GM12874 (cell line): ENCODE results near the gene SCML1.

Experiments used
- CTCF ChIP-seq: IDR thresholded peaks from 2 replicates; pipeline ENCODE4 v1.5.1; 2011; ENCODE audit warnings: low read depth, mild to moderate bottlenecking, control low read depth, low read length, moderate library complexity; ENCODE audit not compliant: insufficient read depth

Gene SCML1

GRCh38 chrX:17740137-17741122 lies 3.1 kb downstream of the SCML1 start:
- no peak for TF ChIP-seq CTCF

GRCh38 chrX:17741123-17741511 lies 3.8 kb downstream of the SCML1 start:
- TF ChIP-seq CTCF: no peak

GRCh38 chrX:17743913-17744312 lies 6.6 kb downstream of the SCML1 start:
- TF ChIP-seq CTCF: no peak

GRCh38 chrX:17744896-17745523 lies 7.7 kb downstream of the SCML1 start:
- TF ChIP-seq CTCF: no peak

- TF ChIP-seq CTCF: no peak
Observed at GRCh38 chrX:17747692-17748091, 10.4 kb downstream of the SCML1 start.

- TF ChIP-seq CTCF: no peak
Observed at GRCh38 chrX:17748684-17749083, 11.4 kb downstream of the SCML1 start.

GRCh38 chrX:17750436-17750835 lies 13.1 kb downstream of the SCML1 start:
- no peak for TF ChIP-seq CTCF
